H9 (cell line): Measurements from ENCODE around the gene SLC25A26. TPM values are rescaled to one million over a fixed set of nuclear protein-coding genes. Genes with fewer than 3 reads are reported as not detected.

ENCODE experiments used
- DNase-seq: peaks from one replicate; pipeline ENCODE4 v3.0.0-alpha.2; 2017
- H2AFZ ChIP-seq: one replicate; pipeline ENCODE4 v1.6.1; 2013; ENCODE audit warnings: mild to moderate bottlenecking, low read length, control low read depth, moderate library complexity
- H2AK5ac ChIP-seq: 2 replicates; pipeline ENCODE4 v1.6.1; 2013; ENCODE audit warnings: low read length, control low read depth, mixed read lengths; ENCODE audit not compliant: insufficient read length
- H2BK120ac ChIP-seq: one replicate; pipeline ENCODE4 v1.6.1; 2013; ENCODE audit warnings: low read depth, mild to moderate bottlenecking, low read length, control low read depth, inconsistent platforms; ENCODE audit not compliant: poor library complexity, severe bottlenecking
- H2BK12ac ChIP-seq: 2 replicates; pipeline ENCODE4 v1.6.1; 2013; ENCODE audit warnings: low read length, control low read depth, mixed read lengths, low read depth; ENCODE audit not compliant: insufficient read length
- H2BK15ac ChIP-seq: 2 replicates; pipeline ENCODE4 v1.6.1; 2013; ENCODE audit warnings: low read depth, low read length, control low read depth
- H2BK20ac ChIP-seq: one replicate; pipeline ENCODE4 v1.6.1; 2013; ENCODE audit warnings: low read depth, mild to moderate bottlenecking, low read length, control low read depth, inconsistent platforms; ENCODE audit not compliant: poor library complexity, severe bottlenecking
- H2BK5ac ChIP-seq: 2 replicates; pipeline ENCODE4 v1.6.1; 2013; ENCODE audit warnings: low read length, control low read depth, mixed read lengths; ENCODE audit not compliant: insufficient read length
- H3K14ac ChIP-seq: 2 replicates; pipeline ENCODE4 v1.6.1; 2013; ENCODE audit warnings: low read length, control low read depth; ENCODE audit not compliant: insufficient read depth
- H3K18ac ChIP-seq: 2 replicates; pipeline ENCODE4 v1.6.1; 2013; ENCODE audit warnings: low read depth, mild to moderate bottlenecking, mixed read lengths, low read length, control low read depth; ENCODE audit not compliant: insufficient read length
- H3K23ac ChIP-seq: 2 replicates; pipeline ENCODE4 v1.6.1; 2013; ENCODE audit warnings: low read length, control low read depth, mixed read lengths, low read depth; ENCODE audit not compliant: insufficient read length
- H3K23me2 ChIP-seq: 2 replicates; pipeline ENCODE4 v1.6.1; 2013; ENCODE audit warnings: low read depth, mild to moderate bottlenecking, mixed read lengths, low read length, control low read depth; ENCODE audit not compliant: insufficient read length, poor library complexity, severe bottlenecking
- H3K27ac ChIP-seq: 2 replicates; pipeline ENCODE4 v1.5.1; 2013; ENCODE audit warnings: low read length, control low read depth, mixed read lengths, low read depth; ENCODE audit not compliant: insufficient read length
- H3K27me3 ChIP-seq: 2 replicates; pipeline ENCODE4 v1.6.1; 2013; ENCODE audit warnings: low read length, control low read depth, inconsistent platforms; ENCODE audit not compliant: insufficient read depth
- H3K4ac ChIP-seq: 2 replicates; pipeline ENCODE4 v1.6.1; 2013; ENCODE audit warnings: low read depth, mild to moderate bottlenecking, control low read depth, inconsistent platforms, low read length, moderate library complexity
- H3K4me1 ChIP-seq: 2 replicates; pipeline ENCODE4 v1.6.1; 2013; ENCODE audit warnings: low read length, control low read depth, inconsistent platforms; ENCODE audit not compliant: insufficient read depth
- H3K4me2 ChIP-seq: 2 replicates; pipeline ENCODE4 v1.6.1; 2013; ENCODE audit warnings: low read length, control low read depth, mixed read lengths; ENCODE audit not compliant: insufficient read length, insufficient read depth
- H3K56ac ChIP-seq: 2 replicates; pipeline ENCODE4 v1.6.1; 2013; ENCODE audit warnings: low read depth, mild to moderate bottlenecking, mixed read lengths, low read length, control low read depth; ENCODE audit not compliant: insufficient read length
- H3K79me1 ChIP-seq: 2 replicates; pipeline ENCODE4 v1.6.1; 2013; ENCODE audit warnings: low read depth, mild to moderate bottlenecking, moderate library complexity, low read length, control low read depth, inconsistent platforms; ENCODE audit not compliant: insufficient read depth, poor library complexity, severe bottlenecking
- H3K79me2 ChIP-seq: 2 replicates; pipeline ENCODE4 v1.6.1; 2013; ENCODE audit warnings: low read length, control low read depth, inconsistent platforms; ENCODE audit not compliant: insufficient read depth
- H3K9ac ChIP-seq: 2 replicates; pipeline ENCODE4 v1.6.1; 2013; ENCODE audit warnings: low read length, control low read depth, mixed read lengths; ENCODE audit not compliant: insufficient read length; ENCODE audit errors: extremely low read depth
- H3K9me3 ChIP-seq: one replicate; pipeline ENCODE4 v1.6.1; 2013; ENCODE audit warnings: low read depth, low read length, inconsistent platforms; ENCODE audit not compliant: control insufficient read depth
- H3T11ph ChIP-seq: one replicate; pipeline ENCODE4 v1.6.1; 2013; ENCODE audit warnings: mild to moderate bottlenecking, low read length, control low read depth, inconsistent platforms
- H4K20me1 ChIP-seq: one replicate; pipeline ENCODE4 v1.6.1; 2013; ENCODE audit not compliant: control insufficient read depth, insufficient read length, insufficient read depth
- H4K5ac ChIP-seq: 2 replicates; pipeline ENCODE4 v1.6.1; 2013; ENCODE audit warnings: low read depth, mild to moderate bottlenecking, mixed read lengths, low read length, control low read depth; ENCODE audit not compliant: insufficient read length
- H4K8ac ChIP-seq: replicated peaks from 2 replicates; pipeline ENCODE4 v1.6.1; 2013; ENCODE audit warnings: low read length, control low read depth, mixed read lengths, low read depth; ENCODE audit not compliant: insufficient read length
- H4K91ac ChIP-seq: 2 replicates; pipeline ENCODE4 v1.6.1; 2013; ENCODE audit warnings: low read depth, mild to moderate bottlenecking, moderate library complexity, mixed read lengths, low read length, control low read depth; ENCODE audit not compliant: insufficient read length
- H3K27ac Mint-ChIP-seq, 3 experiments: 2 replicates in 2 of 3; 3 replicates in 1 of 3; pipeline ENCODE4 v1.8.0; 2020 to 2021; ENCODE audit warnings: mixed read lengths in 3 of 3, mild to moderate bottlenecking in 1 of 3, moderate library complexity in 1 of 3
- H3K27me3 Mint-ChIP-seq: 2 replicates; pipeline ENCODE4 v1.8.0; 2021; ENCODE audit warnings: low read depth, mild to moderate bottlenecking, moderate library complexity, mixed read lengths
- H3K36me3 Mint-ChIP-seq, 3 experiments: 2 replicates in 2 of 3; 3 replicates in 1 of 3; pipeline ENCODE4 v1.8.0; 2020 to 2021; ENCODE audit warnings: low read depth in 3 of 3, mixed read lengths in 3 of 3; ENCODE audit not compliant: insufficient read depth in 1 of 3
- H3K4me1 Mint-ChIP-seq, 2 experiments: 2 replicates each; pipeline ENCODE4 v1.8.0; 2020; ENCODE audit warnings: mixed read lengths in 2 of 2
- H3K4me3 Mint-ChIP-seq, 2 experiments: 2 replicates in 1 of 2; 3 replicates in 1 of 2; pipeline ENCODE4 v1.8.0; 2020 to 2021; ENCODE audit warnings: mild to moderate bottlenecking in 2 of 2, mixed read lengths in 2 of 2, moderate library complexity in 1 of 2
- H3K9me3 Mint-ChIP-seq, 2 experiments: 2 replicates in 1 of 2; 3 replicates in 1 of 2; pipeline ENCODE4 v1.8.0; 2020; ENCODE audit warnings: mild to moderate bottlenecking in 2 of 2, mixed read lengths in 2 of 2, moderate library complexity in 1 of 2
- WGBS: extraction: QIAGEN DNeasy Blood & Tissue Kit; methylation state at CpG from one replicate; pipeline ENCODE4 v1.1.7; 2013; ENCODE audit warnings: missing lambda C conversion rate, low lambda C conversion rate, mixed read lengths; ENCODE audit not compliant: insufficient read length; ENCODE audit errors: extremely low coverage; 5-methylcytosine and 5-hydroxymethylcytosine counted together
- total RNA-seq: library from RNA; stranded (reverse); gene quantifications from 2 replicates; pipeline ENCODE4 v1.2.1, GENCODE V29; 2021
- TF ChIP-seq, protein P1 (sequence below): fragments of 200-600 bp; sonication (generic); conservative IDR thresholded peaks from 3 replicates; pipeline ENCODE4 v1.8.0; 2021; ENCODE audit warnings: antibody characterized with exemption, mild to moderate bottlenecking

Gene SLC25A26
- total RNA-seq, 1 experiment from 2014 or later = 30.2 TPM

DNA sequence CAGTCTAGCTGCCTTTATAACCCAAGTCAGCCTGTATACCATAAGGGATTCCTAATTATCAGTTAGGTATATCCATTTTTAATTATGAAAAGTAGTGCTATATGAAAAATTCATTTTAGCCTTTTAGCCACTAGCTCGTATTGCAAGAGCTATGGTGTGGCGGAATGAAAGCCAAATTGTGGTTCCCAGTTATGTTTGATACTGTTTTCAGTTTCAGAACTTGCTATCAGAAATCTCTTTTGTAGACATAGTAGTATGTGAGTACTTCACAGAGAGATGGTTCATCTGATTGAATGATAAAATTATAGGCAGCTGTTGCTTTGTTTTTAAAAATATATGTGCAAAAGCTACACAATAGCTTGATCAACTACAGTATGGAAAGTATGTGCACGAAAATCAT, 134.6 kb downstream of the SLC25A26 start:
- DNase-seq = no peak
- no peaks in the 10 kb centered on the region for H3K27me3 ChIP-seq
- no peak overlapping the region for H3K9ac ChIP-seq
- no peak overlapping the region for H2BK15ac ChIP-seq
- no peak overlapping the region for H2AK5ac ChIP-seq
- Mint-ChIP-seq H3K27me3 (no peaks in the 10 kb centered on the region), H3K4me3 (no peak overlapping the region), H3K36me3 (no peaks in the 10 kb centered on the region), H3K27ac (no peak overlapping the region), H3K9me3 (no peaks in the 10 kb centered on the region), H3K4me1 (peaks cover 5 to 8% of the 10 kb centered on the region in 2 experiments; a peak in 3 of 4 replicates)
- H3K4ac ChIP-seq = no peak overlapping the region
- no peaks in the 10 kb centered on the region for H3K4me1 ChIP-seq
- no peak overlapping the region for H2BK12ac ChIP-seq
- no peak overlapping the region for H3K23ac ChIP-seq
- no peak overlapping the region for H3K27ac ChIP-seq
- H3K14ac ChIP-seq = no peak overlapping the region
- no peak overlapping the region for H3K56ac ChIP-seq
- no peak overlapping the region for H4K91ac ChIP-seq
- TF ChIP-seq, protein P1, sequence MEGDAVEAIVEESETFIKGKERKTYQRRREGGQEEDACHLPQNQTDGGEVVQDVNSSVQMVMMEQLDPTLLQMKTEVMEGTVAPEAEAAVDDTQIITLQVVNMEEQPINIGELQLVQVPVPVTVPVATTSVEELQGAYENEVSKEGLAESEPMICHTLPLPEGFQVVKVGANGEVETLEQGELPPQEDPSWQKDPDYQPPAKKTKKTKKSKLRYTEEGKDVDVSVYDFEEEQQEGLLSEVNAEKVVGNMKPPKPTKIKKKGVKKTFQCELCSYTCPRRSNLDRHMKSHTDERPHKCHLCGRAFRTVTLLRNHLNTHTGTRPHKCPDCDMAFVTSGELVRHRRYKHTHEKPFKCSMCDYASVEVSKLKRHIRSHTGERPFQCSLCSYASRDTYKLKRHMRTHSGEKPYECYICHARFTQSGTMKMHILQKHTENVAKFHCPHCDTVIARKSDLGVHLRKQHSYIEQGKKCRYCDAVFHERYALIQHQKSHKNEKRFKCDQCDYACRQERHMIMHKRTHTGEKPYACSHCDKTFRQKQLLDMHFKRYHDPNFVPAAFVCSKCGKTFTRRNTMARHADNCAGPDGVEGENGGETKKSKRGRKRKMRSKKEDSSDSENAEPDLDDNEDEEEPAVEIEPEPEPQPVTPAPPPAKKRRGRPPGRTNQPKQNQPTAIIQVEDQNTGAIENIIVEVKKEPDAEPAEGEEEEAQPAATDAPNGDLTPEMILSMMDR = no peak
- no peak overlapping the region for H3T11ph ChIP-seq
- H2BK20ac ChIP-seq = no peak overlapping the region
- H3K4me2 ChIP-seq = no peak overlapping the region
- H3K9me3 ChIP-seq = no peaks in the 10 kb centered on the region
- H3K79me1 ChIP-seq = no peaks in the 10 kb centered on the region
- H2BK5ac ChIP-seq = no peak overlapping the region
- no peak overlapping the region for H2BK120ac ChIP-seq
- H4K5ac ChIP-seq = no peak overlapping the region
- H4K20me1 ChIP-seq = no peaks in the 10 kb centered on the region
- no peak overlapping the region for H4K8ac ChIP-seq
- H3K23me2 ChIP-seq = no peaks in the 10 kb centered on the region
- WGBS = no CpG with 5 or more reads among the region's 3 CpGs
- H3K18ac ChIP-seq = no peak overlapping the region
- no peak overlapping the region for H2AFZ ChIP-seq
- H3K79me2 ChIP-seq = no peaks in the 10 kb centered on the region
